Stimulated activated CD8-positive, alpha-beta memory T cell treated with anti-CD3 and anti-CD28 coated beads, Interleukin-7, amount 100 ng/mL, for 1 hour (primary cell): ENCODE data around the gene MYCBP.
"Not testable (repeated sequence)": the region's sequence is repeated elsewhere in the genome, so short reads cannot be mapped to it uniquely, and the experiment has no call there.

Experiments
- DNase-seq, 2 donors: peaks; one replicate each; pipeline ENCODE4 v3.0.0-alpha.2; 2020; ENCODE audit warnings: low read depth in 2 of 2

Gene MYCBP, protein sequence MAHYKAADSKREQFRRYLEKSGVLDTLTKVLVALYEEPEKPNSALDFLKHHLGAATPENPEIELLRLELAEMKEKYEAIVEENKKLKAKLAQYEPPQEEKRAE

DNA sequence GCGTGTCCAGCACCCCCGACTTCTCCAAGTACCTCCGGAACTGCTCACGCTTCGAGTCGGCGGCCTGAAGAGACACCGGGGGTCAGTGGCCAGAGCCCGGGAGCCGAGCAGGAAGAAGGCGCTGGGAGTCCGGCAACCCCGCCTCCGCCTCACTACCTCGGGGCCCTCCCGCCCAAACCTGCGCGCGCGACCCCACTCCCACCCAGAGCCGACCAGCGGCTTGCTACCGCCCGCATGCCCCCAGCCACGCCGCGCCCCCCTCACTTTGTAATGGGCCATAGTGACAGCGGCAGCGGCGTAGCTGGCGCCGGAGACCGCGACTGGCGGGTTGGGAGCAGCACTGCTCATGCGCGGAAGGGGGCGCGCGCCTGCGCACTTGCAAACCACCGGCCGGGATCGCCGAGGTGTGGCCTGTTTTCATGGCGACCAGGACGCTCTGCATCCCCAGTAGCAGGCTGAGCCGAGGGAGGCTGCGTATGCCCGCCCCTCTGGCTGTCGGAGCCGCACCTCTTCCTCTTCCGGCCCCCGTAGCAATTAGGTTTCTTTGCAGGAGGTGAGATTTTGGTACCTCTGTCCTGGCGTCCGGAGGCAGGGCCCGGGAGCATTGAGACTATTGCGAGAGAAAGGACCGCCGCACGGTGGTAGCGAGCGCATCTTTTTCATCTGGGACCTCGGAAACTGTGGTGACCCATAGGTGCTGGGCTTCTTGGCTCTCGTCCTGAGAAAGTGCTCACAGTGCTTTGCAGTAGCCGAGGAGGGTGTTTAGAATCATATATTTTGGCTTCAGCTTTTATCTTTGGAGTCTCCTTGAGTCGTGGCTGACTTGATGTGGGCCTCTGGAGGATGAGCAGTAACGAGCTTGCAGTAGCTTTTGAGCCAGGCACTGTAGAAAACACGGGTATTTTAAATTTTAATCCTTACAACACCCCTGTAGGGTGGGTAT lies at the start of gene MYCBP:
TSS of gene MYCBP (minus strand) at position 322 of the 943 bp plus-strand sequence. CDS start at position 279, 43 bp downstream.
- DNase-seq, result peak; percentile 93 to 94

- DNase-seq, result no peak
Observed at GRCh38 chr1:38919130-38919529, 46.0 kb upstream of the MYCBP start.

GRCh38 chr1:38918568-38918967 lies 45.4 kb upstream of the MYCBP start:
- no peak for DNase-seq

DNA sequence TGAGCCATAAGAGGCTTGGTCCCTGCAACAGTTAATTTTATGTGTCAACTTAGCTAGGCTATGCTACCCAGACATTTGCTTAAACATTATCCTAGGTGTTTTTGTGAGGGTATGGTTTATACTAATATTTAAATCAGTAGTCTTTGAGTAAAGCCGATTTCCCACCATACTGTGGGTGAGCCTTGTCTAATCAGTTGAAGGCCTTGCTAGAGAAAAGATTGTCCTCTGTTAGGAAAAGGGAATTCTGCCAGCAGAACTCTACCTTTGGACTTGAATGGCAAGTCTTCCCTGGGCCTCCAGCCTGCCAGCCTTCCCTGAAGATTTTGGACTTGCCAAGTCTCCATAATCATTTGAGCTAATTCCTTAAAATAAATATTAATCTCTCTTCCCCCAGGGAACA lies 44.6 kb upstream of the MYCBP start:
- no peak for DNase-seq

DNA sequence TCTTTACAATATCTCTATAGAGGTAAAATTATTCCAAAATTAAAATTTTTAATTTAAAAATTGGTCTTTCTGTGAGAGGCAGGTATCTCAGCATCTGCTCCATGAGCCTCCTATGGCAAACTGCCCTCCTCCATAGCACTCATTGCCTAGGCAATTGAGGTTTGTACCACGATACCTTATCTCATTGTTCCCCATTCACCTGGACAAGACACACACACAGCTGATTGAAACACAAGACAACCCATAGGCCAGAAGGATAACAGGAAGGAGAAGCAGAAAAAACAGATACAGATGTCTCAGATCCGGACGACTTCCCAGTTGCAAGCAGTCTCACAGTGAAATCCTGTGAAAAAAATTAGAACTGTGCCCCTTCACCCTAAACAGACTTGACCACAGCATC lies 44.2 kb upstream of the MYCBP start:
- no peak for DNase-seq

- no peak for DNase-seq
Observed at GRCh38 chr1:38915352-38915948, 42.3 kb upstream of the MYCBP start.

GRCh38 chr1:38914908-38915307 lies 41.8 kb upstream of the MYCBP start:
- DNase-seq, result not testable (repeated sequence)

DNA sequence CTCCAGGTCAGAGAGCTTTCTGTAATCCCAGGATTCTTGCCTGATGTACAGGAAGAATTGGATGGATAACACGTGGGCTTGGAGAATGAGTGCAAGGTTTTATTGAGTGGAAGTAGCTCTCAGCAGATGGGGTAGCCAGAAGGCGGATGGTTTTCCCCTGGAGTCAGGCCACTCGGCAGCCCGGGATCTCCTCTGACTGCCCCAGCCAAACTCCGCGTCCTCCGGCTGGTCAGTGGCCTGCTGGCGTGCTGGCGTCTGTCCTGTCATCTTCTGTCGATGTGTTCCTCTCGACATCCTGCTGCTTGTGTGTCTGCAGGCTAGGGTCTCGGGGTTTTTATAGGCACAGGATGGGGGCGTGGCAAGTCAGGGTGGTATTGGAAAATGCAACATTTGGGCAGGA lies 35.7 kb upstream of the MYCBP start:
- DNase-seq, result no peak

- no peak for DNase-seq
Observed at GRCh38 chr1:38905985-38906384, 32.8 kb upstream of the MYCBP start.

- no peak for DNase-seq
Observed at GRCh38 chr1:38899560-38899959, 26.4 kb upstream of the MYCBP start.

- no peak for DNase-seq
Observed at GRCh38 chr1:38898653-38899230, 25.6 kb upstream of the MYCBP start.

GRCh38 chr1:38896169-38896568 lies 23.0 kb upstream of the MYCBP start:
- no peak for DNase-seq

DNA sequence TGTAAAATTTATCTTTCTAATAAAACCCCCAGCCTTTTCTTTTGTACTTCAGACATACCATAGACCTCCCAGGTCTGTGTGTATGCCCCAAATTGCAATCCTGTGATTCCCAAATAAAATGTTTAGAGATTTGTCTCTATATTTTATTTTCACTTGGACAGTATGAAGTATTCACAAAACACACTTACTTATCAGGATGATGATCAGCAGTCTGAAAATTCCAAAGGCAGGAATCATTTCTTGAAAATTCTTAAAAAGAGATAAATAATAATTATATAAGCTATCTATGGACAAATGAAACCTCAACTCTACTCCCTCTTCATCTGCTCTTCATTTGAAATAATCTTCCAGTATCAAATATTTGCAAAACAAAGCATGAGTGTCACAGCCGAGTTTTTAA lies 19.8 kb upstream of the MYCBP start:
- no peak for DNase-seq

GRCh38 chr1:38891753-38892152 lies 18.6 kb upstream of the MYCBP start:
- DNase-seq, result no peak

- no peak for DNase-seq
Observed at GRCh38 chr1:38889589-38889988, 16.4 kb upstream of the MYCBP start.

DNA sequence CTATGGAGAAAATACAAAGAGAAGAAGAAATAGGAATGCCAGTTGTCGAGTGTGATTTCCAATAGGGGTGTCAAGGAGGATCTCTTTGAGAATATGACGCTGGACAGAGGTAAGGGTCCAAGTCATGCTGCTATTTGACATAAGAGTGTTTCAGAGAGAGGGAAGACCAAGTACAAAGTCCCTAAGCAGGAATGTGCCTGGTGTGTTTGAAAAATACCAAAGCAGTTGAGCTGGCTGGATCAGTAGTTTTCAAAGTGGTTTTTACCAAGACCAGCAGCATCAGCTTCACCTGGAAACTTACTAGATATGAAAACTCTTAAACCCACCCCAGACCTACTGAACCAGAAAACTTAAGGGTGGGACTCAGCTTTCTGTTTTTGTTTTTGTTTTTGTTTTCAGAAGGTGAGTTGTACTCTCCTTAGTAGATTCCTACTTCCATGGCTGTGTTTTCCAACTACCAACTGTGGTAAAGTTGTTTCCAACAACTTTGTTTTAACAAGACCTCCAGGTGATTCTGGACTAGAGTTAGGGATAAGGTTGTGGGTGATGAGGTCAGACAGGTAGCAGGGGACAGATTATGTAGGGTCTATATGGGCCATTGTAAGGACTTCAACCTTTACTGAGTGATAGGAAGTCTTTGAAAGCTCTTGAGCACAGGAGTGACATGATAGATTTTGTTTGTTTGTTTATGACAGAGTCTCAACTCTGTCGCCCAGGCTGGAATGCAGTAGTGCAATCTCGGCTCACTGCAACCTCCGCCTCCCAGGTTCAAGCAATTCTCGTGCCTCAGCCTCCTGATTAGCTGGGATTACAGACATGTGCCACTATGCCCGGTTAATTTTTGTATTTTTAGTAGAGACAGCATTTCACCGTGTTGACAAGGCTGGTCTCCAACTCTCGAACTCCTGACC lies 15.5 kb upstream of the MYCBP start:
- no peak for DNase-seq

- DNase-seq, result no peak
Observed at GRCh38 chr1:38885092-38885491, 11.9 kb upstream of the MYCBP start.

DNA sequence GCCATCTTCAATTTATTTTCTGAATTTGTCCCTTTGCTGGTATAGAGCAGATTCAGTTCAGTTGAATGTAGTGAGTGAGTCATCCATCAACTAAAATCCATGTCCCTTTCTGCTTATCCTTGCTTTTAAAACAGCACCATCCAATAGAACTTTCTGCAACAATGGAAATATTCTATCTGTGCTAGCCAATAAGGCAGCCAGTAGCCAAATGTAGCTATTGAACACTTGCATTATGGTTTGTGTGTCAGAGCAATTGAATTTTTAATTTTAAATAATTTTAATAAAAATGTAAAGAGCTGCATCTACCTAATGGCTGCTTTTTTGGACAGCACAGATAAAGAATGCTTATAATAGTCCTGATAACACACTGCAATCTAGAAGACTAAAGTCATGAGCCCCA lies 8.3 kb upstream of the MYCBP start, which contains the start of gene GJA9:
TSS of gene GJA9 (minus strand) at position 101 of the 400 bp plus-strand sequence. CDS start 5,489 bp downstream, outside the sequence.
- no peak for DNase-seq

DNA sequence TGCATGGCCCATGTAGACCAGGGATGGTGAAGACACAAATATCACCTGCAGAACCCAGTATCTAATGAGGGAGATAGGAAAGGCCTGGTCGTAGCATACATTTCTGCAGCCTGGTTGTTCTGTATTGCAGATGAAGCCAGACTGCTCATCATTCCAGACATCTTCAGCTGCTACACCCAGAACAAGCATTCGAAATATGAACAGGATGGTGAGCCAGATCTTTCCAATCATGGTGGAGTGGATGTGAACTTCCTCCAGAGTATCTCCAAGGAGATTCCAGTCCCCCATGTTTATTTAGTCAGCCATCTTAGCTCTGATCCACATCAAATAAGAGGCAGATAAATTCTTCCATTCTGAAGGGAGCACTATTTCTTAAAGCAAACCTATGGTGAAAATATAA lies 2.7 kb upstream of the MYCBP start:
- DNase-seq, result no peak

DNA sequence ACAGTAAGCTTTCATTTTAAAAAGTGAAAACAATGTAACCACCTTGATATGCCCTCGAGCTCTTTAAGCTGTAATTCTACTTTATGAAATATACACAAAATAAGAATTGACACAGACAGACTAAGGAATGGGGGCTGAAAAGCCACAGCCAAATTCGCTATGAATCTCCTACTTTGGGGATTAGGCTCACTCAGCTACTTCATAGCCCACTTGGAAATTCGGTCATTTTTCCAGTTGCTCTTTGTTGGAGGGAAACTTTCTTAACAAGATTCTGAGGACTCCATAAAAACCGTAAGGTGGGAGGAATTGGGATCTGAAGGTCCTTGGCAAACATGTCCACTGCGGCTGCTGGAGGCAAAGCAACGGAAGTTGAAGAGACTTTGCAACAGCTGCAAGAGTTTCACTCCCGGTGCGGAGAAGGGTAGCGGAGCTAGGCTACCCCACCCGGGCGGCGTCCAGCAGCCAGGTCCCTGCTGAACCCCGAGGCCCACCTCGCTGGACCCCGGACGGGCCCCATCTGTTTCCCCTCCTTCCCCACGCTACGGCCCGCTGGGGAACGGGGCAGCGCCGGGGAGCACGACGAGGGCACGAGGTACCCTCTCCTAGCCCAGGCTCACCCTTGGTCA lies 634 bp downstream of the MYCBP start:
- DNase-seq, result no peak

GRCh38 chr1:38870996-38871395 lies 2.2 kb downstream of the MYCBP start:
- no peak for DNase-seq
